Prostate gland (tissue), 2 donors: ENCODE data around the gene IRF7. TPM values are rescaled to one million over a fixed set of nuclear protein-coding genes. Genes with fewer than 3 reads are reported as not detected.

Experiments used
- DNase-seq: peaks from one replicate; pipeline ENCODE4 v3.0.0-alpha.2; 2019; ENCODE audit warnings: low spot score
- H3K27ac ChIP-seq, 2 donors: fragments of 200-600 bp; sonication (generic); 2 replicates each; pipeline ENCODE4 v1.5.1; 2017 to 2019
- H3K27me3 ChIP-seq: fragments of 200-600 bp; sonication (generic); replicated peaks from 2 replicates; pipeline ENCODE4 v1.5.1; 2019; ENCODE audit not compliant: insufficient read depth
- H3K36me3 ChIP-seq, 2 donors: fragments of 200-600 bp; sonication (generic); 1 replicate in 1 of 2; 2 replicates in 1 of 2; pipeline versions ENCODE4 v1.5.1 to v1.8.1; 2017 to 2019
- H3K4me1 ChIP-seq: fragments of 200-600 bp; sonication (generic); replicated peaks from 2 replicates; pipeline ENCODE4 v1.5.1; 2019
- H3K4me3 ChIP-seq, 2 donors: fragments of 200-600 bp; sonication (generic); 2 replicates each; pipeline ENCODE4 v1.5.1; 2017 to 2019
- H3K9me3 ChIP-seq: fragments of 200-600 bp; sonication (generic); 2 replicates; pipeline ENCODE4 v1.5.1; 2017
- CTCF ChIP-seq, 4 experiments: fragments of 200-600 bp in 2 of 4; fragments of 450-650 bp in 2 of 4; sonication (generic) in 2 of 4; IDR thresholded peaks; 1 replicate in 3 of 4; 2 replicates in 1 of 4; pipeline ENCODE4 v1.5.1; 2016 to 2019; ENCODE audit warnings: antibody characterized with exemption in 4 of 4, mild to moderate bottlenecking in 2 of 4, moderate library complexity in 2 of 4
- POLR2A ChIP-seq: fragments of 450-650 bp; IDR thresholded peaks from one replicate; pipeline ENCODE4 v1.6.1; 2016; ENCODE audit warnings: antibody characterized with exemption, mild to moderate bottlenecking
- POLR2AphosphoS5 ChIP-seq: sonication (generic); formaldehyde crosslinking; IDR thresholded peaks from one replicate; pipeline ENCODE4 v1.6.1; 2017; ENCODE audit warnings: antibody characterized with exemption
- WGBS: methylation state at CpG from one replicate; pipeline ENCODE4 v1.1.5; 2018; 5-methylcytosine and 5-hydroxymethylcytosine counted together
- intact Hi-C: fragments of 100-400 bp; cut with DNase I; formaldehyde crosslinking; loops from one replicate; pipeline ENCODE4 v1.14.2; 2022
- total RNA-seq, 2 donors: library from RNA; depleted of rRNA; stranded (reverse); fragments of >200 nt; gene quantifications; one replicate each; pipeline ENCODE4 v1.1.0, GENCODE V29; 2016

IRF7 gene
- total RNA-seq, 2 donors from 2014 or later = 34.7 to 39.8 TPM

GRCh38 chr11:601573-602245, 14.0 kb downstream of the IRF7 start:
- 91% methylated on average over 23 of the region's 23 CpGs for WGBS
- DNase-seq = no peak
- peaks cover 22 to 47% of the 10 kb centered on the region in 2 donors for H3K36me3 ChIP-seq
- H3K27me3 ChIP-seq = no peaks in the 10 kb centered on the region
- H3K4me3 ChIP-seq = no peak overlapping the region
- H3K4me1 ChIP-seq = no peaks in the 10 kb centered on the region
- H3K27ac ChIP-seq = no peak overlapping the region
- no peaks in the 10 kb centered on the region for H3K9me3 ChIP-seq
- TF ChIP-seq POLR2AphosphoS5 = no peak
- TF ChIP-seq CTCF (IDR thresholded peaks at IDR 0.05) = no peak
- TF ChIP-seq POLR2A = no peak
- intact Hi-C loops = no loop called here

GRCh38 chr11:598005-598680, 17.6 kb downstream of the IRF7 start:
- H3K36me3 ChIP-seq = peaks cover 7 to 41% of the 10 kb centered on the region in 2 donors
- H3K9me3 ChIP-seq = no peaks in the 10 kb centered on the region
- 90% methylated on average over 30 of the region's 30 CpGs for WGBS
- no peak overlapping the region for H3K4me3 ChIP-seq
- H3K27me3 ChIP-seq = no peaks in the 10 kb centered on the region
- no peak for TF ChIP-seq CTCF (IDR thresholded peaks at IDR 0.05)
- TF ChIP-seq POLR2AphosphoS5 = no peak
- TF ChIP-seq POLR2A = no peak
- H3K4me1 ChIP-seq = no peaks in the 10 kb centered on the region
- intact Hi-C loops = no loop called here
- no peak for DNase-seq
- no peak overlapping the region for H3K27ac ChIP-seq

- 87% methylated on average over 29 of the region's 29 CpGs for WGBS
- no peak overlapping the region for H3K4me3 ChIP-seq
- TF ChIP-seq CTCF (IDR thresholded peaks at IDR 0.05) (no peak), POLR2A (no peak), POLR2AphosphoS5 (no peak)
- no peak overlapping the region for H3K27ac ChIP-seq
- H3K36me3 ChIP-seq = peaks cover 15 to 39% of the 10 kb centered on the region in 2 donors
- no peaks in the 10 kb centered on the region for H3K9me3 ChIP-seq
- DNase-seq = no peak
- intact Hi-C loops = no loop called here
- no peaks in the 10 kb centered on the region for H3K27me3 ChIP-seq
- no peaks in the 10 kb centered on the region for H3K4me1 ChIP-seq
These were observed 18.5 kb downstream of the IRF7 start for GRCh38 chr11:597166-597725.

GRCh38 chr11:596374-596773, 19.4 kb downstream of the IRF7 start:
- no peak for DNase-seq
- peaks cover 16 to 34% of the 10 kb centered on the region in 2 donors for H3K36me3 ChIP-seq
- no peaks in the 10 kb centered on the region for H3K4me1 ChIP-seq
- intact Hi-C loops = no loop called here
- 91% methylated on average over 10 of the region's 10 CpGs for WGBS
- no peak overlapping the region for H3K4me3 ChIP-seq
- no peaks in the 10 kb centered on the region for H3K27me3 ChIP-seq
- no peaks in the 10 kb centered on the region for H3K9me3 ChIP-seq
- H3K27ac ChIP-seq = no peak overlapping the region
- TF ChIP-seq POLR2AphosphoS5 (no peak), POLR2A (no peak), CTCF (IDR thresholded peaks at IDR 0.05) (no peak)
